Right renal cortex interstitium (tissue), 3 donors: ENCODE data around the gene SDK2. TPM values are rescaled to one million over a fixed set of nuclear protein-coding genes. Genes with fewer than 3 reads are reported as not detected.

Experiments used
- DNase-seq, 3 donors: peaks; one replicate each; pipeline ENCODE4 v3.0.0-alpha.2; 2013; ENCODE audit warnings: low read depth in 3 of 3, low spot score in 2 of 3
- polyA plus RNA-seq, 3 donors: library from polyadenylated mRNA; unstranded; fragments of 120-200 nt; gene quantifications; one replicate each; pipeline ENCODE4 v1.2.1, GENCODE V29; 2013; ENCODE audit not compliant: insufficient read length in 3 of 3

The SDK2 gene
- polyA plus RNA-seq, 3 donors, result 7.7 to 8.4 (median 8.3) TPM

DNA sequence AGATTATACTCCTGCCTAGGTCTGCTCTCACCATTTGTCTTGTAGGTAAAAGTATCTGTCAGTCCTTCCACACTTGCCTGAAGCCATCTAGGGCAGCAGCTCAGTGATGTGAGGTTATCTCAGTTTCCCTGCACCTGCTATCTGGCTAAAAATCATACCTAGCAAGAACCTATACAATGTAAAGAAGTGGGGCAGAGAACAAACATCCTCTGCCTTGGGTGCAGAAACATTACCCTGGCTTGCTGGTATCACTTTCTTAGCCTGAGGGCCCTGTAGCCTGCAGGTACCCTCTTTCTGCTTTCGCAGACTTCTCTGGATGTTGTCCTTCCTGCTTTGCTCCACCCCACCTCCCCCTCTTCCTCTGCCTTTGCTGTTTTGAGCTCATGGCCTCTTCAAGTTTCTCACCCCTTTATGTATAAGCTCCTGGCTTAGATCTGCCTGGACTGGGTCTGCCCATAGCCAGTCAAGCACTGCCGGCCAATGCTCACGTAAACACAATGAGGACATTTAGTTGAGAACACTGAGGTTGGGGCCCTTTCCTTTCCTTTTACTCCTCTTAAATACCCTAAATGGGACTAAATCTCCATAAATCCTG is 8.7 kb upstream of the SDK2 start:
- no peak for DNase-seq

DNA sequence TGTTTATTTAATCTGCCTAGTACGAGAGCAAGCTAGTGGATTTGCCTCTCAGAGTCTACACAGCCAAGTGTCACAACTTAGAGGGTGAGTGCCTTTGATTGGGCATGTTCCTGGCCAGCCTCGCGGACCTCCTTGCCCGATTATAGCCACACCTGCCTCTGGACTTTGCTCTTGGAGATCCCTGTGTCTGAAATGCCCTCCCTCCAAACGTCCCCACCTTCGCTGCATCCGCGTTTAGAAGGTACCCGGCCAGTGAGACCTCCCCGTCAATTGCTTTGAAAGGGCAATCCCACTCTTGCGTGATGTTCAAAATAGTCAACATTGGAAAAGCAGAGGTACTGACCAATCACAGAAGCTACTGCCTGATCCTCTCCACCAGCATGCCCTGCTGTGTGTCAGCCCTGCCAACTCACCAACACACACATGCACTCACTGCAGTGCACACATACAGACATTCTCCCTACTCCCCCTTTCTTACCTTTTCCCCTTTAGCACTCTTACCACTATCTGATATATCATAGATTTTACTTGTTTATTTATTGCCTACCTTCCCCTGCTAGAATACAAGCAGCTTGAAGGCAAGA is 6.5 kb upstream of the SDK2 start:
- DNase-seq, result no peak

DNA sequence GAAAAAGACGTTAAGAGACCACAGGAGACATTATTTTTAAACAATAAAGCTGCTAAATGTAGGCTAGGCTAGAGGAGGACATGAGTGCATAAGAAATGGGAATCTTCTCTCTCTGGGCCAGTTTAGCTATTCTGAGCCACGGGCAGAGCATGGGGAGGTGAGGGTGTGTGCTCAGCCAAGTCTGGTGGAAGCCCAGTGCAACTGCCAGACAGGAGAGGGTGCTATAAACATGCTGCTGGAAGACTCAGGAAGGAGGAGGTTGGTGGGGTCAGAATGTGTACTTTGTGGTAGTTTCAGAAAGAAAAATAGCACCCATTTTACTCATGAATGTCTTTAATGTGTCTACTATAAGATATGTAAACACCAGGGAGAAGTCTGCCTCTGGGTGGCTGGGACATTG is 5.9 kb upstream of the SDK2 start:
- no peak for DNase-seq

GRCh38 chr17:73648974-73649373 is 4.7 kb upstream of the SDK2 start:
- no peak for DNase-seq

GRCh38 chr17:73648543-73648820 is 4.2 kb upstream of the SDK2 start:
- DNase-seq, result no peak

DNA sequence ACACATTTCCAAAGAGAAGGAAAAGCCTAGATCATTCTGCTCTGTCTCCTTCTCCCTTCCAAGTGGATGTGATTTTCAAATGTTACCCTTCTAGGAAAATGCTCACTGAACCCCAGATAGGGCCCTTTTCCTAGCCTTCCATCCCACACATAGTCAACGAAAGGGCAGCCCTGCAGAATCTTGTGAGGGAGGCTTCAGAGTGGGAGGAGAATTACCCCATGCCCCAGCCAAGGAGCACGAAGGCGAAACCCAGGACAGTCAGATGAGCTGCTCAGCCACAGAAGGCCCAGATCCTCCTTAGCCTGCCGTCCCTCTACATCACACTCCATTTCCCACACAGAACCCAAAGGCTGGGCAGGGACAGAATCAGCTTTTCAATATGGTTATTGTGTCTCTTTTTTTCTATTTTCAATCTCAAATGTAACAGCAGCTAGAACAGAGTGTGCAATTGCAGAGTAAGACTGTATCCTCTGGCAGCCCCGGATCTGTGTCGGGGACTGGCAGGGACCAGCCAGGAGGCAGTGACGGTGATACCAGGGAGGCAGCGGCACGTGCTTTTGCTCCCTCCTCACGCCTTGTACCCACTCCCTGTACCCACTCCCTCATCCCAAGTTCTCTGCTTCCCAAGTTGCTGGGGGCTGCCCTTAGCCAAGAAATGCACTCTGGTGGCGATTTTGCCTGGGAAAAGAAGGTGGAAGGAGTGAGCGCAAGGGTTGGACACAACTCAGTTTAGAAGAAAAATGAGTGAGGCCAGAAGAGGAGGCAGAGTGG is 3.7 kb upstream of the SDK2 start:
- DNase-seq, result no peak

DNA sequence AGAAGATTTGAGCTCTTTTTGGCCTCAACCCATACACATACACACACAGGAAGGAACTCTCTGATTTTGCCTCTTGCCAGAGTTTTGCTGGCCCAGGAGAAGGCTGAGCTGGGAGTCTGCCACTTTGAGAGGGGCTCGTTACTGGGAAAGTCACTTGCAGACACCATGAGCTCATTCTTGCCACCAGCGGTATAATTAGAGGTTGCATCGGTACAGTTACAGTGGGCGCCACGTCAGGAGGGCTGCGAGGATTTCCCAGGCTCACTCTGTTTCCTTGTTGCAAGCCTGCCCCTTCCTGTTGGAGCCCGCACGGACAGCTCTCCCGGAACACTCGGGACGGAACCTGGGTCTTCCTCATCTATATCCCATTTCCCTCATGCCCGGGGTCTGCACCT is 3.1 kb upstream of the SDK2 start:
- DNase-seq, result no peak

DNA sequence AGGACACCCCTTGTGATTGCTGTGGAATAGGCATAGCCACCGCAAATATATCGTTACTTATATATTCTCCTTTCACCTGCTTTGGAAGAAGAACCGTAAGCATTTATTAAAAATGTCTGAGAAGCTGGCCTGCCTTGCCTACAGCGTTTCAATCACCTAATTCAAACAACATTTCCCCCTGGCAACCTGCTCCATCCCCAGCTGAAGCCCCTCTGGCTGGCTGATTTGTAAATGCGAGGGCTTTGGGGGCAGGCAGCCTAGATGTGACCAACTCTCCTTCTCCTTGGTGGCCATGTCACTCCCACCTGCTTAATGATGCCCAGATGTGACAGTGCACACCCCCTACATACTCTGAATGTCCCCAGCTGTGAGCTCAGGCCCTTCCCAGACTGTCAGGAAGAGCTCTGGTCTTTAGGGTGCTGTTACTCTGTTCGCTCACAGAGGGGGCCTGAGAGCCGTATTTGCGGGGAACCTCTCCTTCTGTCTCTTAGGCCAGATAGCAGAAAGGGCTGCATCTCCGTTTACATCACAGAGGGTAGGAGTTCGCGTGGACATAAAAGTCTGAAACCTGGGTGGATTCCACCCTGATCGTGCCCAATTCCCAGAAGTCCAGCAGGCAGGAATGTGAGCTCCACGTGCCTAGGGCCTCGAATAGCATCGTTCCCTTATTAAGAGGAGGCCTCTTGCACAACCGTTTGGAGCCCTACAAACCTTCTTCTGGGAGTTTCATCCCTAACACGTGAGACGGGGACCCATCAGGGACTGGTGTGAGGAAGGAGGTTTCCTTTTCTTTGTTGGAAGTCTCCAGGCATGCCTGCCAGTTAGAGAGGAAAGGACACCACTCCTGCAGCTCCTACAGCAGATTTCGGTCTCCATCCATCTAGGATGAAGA is 2.4 kb upstream of the SDK2 start:
- no peak for DNase-seq

DNA sequence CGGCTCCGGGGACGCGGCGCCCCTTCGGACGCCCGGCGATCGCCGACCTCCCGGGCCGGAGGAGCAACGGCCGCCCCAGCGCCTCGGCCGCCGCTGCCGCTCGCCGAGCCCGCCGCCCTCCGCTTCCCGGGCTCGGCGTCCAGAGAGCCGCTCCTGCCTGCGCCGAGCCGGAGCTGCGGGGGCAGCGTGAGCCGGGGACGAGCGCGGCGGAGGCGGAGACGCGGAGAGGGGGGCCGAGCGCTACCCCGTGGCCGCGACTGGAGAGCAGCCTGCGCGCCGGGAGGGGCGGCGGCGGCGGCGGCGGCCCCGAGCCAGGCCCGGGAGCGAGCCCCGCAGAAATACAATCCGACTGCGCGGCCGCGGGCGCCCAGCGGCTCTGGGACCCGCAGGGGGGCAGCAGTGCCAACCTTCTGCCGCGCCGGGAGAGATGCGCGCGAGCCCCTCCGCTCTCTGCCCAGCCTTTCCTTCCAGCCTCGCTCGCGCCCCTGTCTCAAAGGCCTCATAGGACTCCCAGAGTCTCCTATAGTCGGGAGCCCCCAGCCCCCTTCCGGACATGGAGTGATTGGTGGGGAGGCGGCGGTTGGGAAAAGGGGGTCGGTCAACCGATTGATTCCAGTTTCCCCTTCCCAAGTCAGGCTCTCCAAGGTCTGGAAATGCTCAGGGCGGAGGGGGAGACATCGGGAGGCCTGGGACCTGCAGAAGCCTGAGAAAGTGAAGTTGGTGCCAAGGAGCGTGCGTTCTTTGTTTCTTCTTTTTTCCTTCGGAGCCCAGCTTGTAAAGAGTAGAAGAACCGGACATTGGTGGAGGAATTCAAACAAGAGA is 1.0 kb upstream of the SDK2 start:
- DNase-seq, result no peak

DNA sequence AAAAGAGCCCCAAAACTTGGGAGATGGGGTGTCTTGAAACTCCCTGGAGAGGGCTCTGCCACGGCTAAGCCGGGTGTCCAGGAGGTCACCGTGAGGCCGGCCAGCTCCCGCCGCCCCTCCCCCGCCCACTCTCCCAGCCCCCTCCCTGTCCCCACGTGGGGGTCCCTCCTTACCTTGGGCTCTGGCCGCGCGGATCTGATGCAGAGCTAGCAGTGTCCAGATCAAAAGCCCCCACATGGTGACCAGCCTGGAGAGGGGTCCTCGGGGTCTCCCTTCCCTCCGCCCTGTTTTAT is 447 bp downstream of the SDK2 start:
- no peak for DNase-seq

- DNase-seq, result no peak
Measured at GRCh38 chr17:73643001-73643851, 1.0 kb downstream of the SDK2 start.

GRCh38 chr17:73642659-73643000 is 1.6 kb downstream of the SDK2 start:
- no peak for DNase-seq

DNA sequence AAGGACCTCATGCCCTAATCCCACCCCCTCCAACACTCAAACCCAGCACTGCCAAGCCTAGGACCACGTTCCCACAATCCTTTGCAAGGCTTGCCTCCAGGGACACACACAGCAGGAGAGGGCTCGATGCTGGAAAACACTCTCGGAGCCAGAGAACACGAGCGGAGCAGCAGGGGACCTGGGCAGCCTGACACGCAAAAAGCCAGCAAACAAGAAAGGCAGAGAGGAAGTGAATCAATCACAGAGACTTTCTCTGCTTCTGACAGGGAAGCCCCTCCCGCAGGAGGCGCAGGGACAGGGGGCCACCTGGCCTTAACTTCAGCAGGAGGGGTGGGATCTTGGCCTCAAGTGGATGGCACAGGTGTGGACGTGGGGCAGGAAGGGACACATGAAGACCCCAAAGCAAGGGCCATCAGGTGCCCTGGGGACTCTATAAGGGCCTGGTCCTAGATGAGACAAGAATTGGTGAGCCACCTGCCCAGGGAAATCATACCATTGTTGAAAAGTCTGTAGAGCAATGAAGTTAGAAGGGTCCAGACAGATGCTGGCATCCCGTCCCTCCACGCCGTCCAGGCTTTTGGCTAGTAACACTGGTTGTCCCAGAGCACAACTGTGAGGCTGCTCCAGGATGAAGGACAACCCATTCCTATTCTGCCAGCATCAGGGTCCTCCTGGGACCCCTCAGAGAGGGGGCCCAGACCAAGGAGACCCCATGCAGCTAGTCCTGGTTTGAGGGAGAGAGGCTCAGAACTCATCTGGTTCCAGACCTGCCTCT is 2.2 kb downstream of the SDK2 start:
- no peak for DNase-seq

DNA sequence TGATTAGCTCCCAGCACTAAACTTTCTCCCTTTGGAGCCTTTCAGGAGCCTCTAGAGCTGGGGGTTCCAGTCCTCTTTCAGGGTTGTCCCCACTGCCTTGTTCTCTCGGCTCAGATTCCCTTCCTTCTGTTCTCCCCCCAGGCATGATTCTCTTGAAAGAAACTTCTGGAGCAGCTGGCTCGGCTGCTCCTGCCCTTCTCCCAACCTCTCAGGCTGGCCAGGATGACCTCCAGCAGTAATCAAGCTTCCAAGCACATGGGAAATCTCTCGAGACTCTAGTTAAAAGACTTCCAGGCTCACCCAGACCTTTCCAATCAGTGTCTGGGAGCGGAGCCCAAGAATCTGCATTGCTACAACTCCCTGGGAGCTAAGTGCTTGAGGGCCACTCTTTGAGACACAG is 3.6 kb downstream of the SDK2 start:
- DNase-seq, result no peak

DNA sequence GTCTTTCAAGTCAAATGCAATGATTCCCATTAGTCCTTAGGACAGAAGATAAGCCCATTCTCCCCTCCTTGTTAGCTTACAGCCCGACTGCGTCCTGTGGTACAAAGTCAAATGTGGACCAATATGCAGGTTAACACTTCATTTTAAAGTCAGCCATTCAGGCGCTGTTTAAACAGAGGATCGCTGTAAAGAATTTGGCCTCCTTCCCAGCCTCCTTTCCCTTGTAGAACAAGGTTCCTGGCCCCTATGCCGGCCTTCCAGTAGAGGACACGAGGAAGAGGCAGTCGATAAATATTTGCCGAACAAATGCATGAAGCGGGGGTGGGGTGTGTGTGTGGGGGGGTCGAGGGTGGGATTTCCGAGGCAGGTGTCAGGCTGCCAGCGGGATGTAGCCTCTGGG is 4.3 kb downstream of the SDK2 start:
- no peak for DNase-seq

DNA sequence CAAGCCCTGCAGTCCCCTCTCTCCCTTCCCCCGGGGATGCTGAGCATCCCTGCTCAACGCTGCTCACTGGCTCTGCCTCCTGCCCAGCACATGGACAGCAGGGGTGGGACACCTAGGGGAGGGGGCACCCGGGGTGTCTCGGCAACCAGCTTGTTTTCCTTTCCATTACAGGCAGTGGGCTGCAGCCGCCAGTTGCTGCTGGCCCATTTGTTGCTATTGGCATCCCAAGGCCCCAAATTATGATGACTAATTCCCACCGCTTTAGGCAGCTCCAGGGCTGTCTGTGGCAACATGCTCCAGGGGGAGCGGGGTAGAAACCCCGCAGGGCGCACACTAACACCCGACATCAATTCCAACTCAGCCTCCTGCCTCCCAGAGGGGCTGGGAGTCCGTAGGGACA is 4.9 kb downstream of the SDK2 start:
- no peak for DNase-seq

- DNase-seq, result no peak
Measured at GRCh38 chr17:73638556-73638955, 5.7 kb downstream of the SDK2 start.

DNA sequence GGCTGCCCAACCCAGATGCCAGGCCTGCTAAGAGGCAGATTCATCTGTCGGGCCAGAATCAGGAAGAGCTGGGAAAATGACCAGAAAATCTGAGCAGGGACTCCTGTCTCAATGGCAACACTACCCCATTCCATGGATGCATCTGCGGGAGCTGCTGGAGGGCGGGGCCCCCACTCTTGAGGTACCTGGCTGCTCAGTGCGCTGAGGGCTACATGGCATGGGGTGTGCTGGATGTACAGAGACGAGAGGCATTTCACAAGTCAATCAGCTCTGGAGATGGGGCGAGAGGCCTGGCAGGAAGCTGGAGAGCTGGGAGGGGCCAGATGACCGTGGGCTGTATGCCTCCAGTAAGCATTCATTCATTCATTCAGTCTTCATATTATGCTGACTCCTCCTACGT is 6.4 kb downstream of the SDK2 start:
- DNase-seq, result no peak

DNA sequence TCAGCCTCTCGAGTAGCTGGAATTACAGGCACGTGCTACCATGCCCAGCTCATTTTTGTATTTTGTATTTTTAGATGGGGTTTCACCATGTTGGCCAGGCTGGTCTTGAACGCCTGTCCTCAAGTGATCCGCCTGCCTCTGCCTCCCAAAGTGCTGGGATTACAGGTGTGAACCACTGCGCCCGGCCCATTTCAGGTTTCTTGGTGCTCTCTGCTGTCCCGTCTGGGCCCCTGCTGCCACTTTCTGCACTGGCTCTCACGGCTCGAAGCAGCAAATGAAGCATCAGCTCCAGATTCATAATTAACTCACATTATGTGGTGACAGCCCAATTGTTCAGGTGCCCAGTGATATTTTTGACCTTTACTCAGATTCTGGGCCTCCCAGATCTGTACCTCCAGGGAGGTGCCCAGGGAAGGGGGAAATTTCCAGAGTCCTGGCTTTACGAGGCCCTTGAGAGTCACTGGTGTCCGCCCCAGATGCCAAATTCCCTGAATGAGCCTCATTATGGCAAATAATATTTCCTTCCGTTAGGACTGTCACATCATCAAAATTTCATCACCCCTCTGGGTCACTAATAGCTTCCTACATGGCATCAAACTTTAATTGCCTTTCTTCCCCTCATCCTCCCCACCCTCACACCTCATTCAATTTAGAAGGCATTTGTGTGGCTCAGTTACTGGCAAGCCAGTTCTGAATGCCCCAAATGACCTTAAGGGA is 9.0 kb downstream of the SDK2 start:
- DNase-seq, result no peak
